ENCODE measurements around the gene TMEM120A.

DNA sequence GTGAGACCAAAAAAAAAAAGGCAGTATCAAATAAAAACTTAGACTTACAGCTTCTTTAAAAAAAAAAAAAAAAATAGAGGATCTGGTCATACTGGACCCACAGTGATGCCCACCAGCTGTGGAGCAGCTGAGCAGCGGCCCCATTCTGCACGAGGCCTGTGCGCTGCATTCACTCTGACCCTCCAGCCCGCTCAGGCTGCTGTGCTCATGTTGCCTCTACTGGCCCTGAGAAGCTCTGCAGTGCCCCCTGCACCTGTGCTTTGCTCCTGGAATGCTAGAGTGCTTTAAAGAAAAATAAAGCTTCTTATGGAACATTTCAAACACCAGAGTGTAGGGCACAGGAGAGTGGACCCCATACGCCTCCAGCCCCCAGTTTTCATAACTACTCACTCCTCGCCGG lies 33.2 kb downstream of the TMEM120A start:
- TF ChIP-seq GATA3 (IDR thresholded peaks at IDR 0.05; ENCODE audit: low read depth, low read length) (no peak), GATA2 (IDR thresholded peaks at IDR 0.05; ENCODE audit: low read depth, low read length) (no peak)
